Esophagus (tissue), 2 donors: ENCODE measurements around the gene MYO3B. TPM values are rescaled to one million over a fixed set of nuclear protein-coding genes. Genes with fewer than 3 reads are reported as not detected.
"Not testable (repeated sequence)": the region's sequence is repeated elsewhere in the genome, so short reads cannot be mapped to it uniquely, and the experiment has no call there.

ENCODE experiments used
- H3K27ac ChIP-seq, 2 donors: one replicate each; pipeline ENCODE4 v1.5.1; 2013; ENCODE audit warnings: low read depth in 2 of 2, mild to moderate bottlenecking in 2 of 2, inconsistent platforms in 1 of 2, low read length in 1 of 2, moderate library complexity in 1 of 2
- H3K27me3 ChIP-seq, 2 donors: one replicate each; pipeline ENCODE4 v1.6.1; 2013; ENCODE audit warnings: low read length in 2 of 2, control low read depth in 1 of 2, mild to moderate bottlenecking in 1 of 2; ENCODE audit not compliant: insufficient read depth in 2 of 2, control insufficient read depth in 1 of 2
- H3K36me3 ChIP-seq, 2 donors: one replicate each; pipeline ENCODE4 v1.6.1; 2013; ENCODE audit warnings: low read length in 1 of 2; ENCODE audit not compliant: control insufficient read depth in 2 of 2, insufficient read depth in 2 of 2
- H3K4me1 ChIP-seq, 2 donors: one replicate each; pipeline ENCODE4 v1.6.1; 2013; ENCODE audit warnings: low read length in 1 of 2; ENCODE audit not compliant: control insufficient read depth in 2 of 2, insufficient read depth in 2 of 2
- H3K4me3 ChIP-seq, 2 donors: one replicate each; pipeline ENCODE4 v1.5.1; 2013; ENCODE audit warnings: low read length in 2 of 2, mild to moderate bottlenecking in 2 of 2, low read depth in 1 of 2, moderate library complexity in 1 of 2
- H3K9me3 ChIP-seq, 2 donors: one replicate each; pipeline ENCODE4 v1.6.1; 2013; ENCODE audit warnings: mild to moderate bottlenecking in 2 of 2, low read depth in 1 of 2, low read length in 1 of 2, moderate library complexity in 1 of 2; ENCODE audit not compliant: control insufficient read depth in 2 of 2, insufficient read depth in 1 of 2
- WGBS, 2 donors: extraction: QIAGEN DNeasy Blood & Tissue Kit; methylation state at CpG; one replicate each; pipeline ENCODE4 v1.1.7; 2013; 5-methylcytosine and 5-hydroxymethylcytosine counted together
- polyA plus RNA-seq, 2 donors: library from polyadenylated mRNA; stranded (reverse); fragments of 200-250 nt; gene quantifications; one replicate each; pipeline ENCODE4 v1.2.3, GENCODE V29; 2013
- donor health status: healthy with polysubstance abuse.
- donor health status: Bipolar disorder and iron deficiency.

Gene MYO3B
- polyA plus RNA-seq, 2 donors, result 0.08 to 0.11 TPM

DNA sequence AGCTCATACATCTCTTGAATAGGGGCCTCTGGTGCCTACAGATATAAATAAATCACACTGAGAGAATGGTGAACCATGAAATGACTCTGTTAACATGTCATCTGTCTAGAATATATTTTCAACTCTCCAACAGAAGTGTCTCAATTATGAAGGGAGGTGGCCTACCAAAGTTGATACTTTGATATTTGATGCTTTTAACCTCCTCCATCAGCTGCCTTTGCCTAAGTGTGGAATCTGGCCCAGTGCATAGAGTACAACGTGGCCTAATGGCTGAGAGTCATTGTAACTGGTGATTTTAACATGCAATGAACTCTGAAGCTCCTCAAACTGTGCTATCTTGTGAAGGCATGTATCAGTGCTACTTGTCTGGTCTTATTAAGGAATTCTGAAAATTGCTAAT is 93.4 kb downstream of the MYO3B start:
- Histone ChIP-seq H3K27ac (no peak overlapping the region), H3K27me3 (no peaks in the 10 kb centered on the region), H3K4me1 (no peaks in the 10 kb centered on the region), H3K9me3 (no peaks in the 10 kb centered on the region), H3K4me3 (no peak overlapping the region), H3K36me3 (no peaks in the 10 kb centered on the region)
- 32 to 35% methylated on average over 1 of the region's 1 CpG for WGBS, 2 donors

DNA sequence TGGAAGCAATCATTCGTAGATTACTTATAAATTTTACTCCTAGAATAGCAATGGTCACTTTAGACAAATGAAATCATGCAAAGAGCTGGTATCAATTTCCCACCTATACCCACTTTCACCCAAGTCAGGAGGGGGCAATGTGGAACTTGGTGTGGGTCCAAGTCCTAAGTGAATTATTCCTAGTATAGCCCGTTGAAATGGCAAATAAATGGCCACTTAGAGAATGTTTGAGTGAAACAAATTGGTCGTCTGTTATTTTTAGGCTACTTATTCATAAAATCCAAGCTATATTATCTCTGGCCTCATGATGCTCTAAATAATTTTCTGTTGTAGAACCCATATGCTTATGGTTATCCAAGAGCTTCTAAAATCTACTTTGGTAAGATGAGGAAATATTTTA is 98.1 kb downstream of the MYO3B start:
- Histone ChIP-seq H3K4me3 (no peak overlapping the region), H3K36me3 (no peaks in the 10 kb centered on the region), H3K27me3 (no peaks in the 10 kb centered on the region), H3K4me1 (no peaks in the 10 kb centered on the region), H3K27ac (no peak overlapping the region), H3K9me3 (no peaks in the 10 kb centered on the region)
- 65 to 74% methylated on average over 3 of the region's 3 CpGs for WGBS, 2 donors

DNA sequence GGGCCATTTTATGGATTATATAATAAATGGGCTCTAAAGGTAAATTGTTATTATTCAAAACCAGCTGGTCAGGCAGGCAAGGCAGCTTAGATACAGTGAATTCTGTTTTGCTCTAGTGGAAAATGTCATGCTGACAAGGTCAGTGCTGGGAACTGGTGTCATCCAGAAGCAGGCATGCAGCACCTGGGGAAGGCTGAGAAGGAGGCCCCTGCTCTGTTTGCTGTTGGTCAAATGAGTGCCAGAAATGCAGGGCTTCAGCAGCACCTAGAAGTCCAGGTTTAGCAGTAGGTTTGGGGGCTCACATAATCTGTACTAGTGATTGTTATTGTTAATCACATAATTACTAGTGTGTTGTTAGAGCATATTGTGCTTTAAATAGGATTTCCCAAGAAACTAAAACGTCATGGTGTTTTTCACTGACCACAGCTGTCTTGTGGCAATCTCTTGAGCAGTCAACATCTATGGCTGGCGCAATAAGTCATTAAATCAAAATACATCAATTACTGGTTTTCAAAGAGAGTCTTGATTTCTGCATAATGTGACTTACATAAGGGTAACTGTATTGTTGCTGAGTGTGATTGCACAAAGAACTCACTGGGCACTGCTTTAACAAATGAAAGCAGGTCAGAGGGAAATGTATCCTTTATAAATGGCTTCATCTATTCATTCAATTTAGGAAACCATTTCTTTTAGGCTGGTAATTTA is 99.1 kb downstream of the MYO3B start:
- Histone ChIP-seq H3K4me1 (no peaks in the 10 kb centered on the region), H3K9me3 (no peaks in the 10 kb centered on the region), H3K27ac (no peak overlapping the region), H3K36me3 (no peaks in the 10 kb centered on the region), H3K4me3 (no peak overlapping the region), H3K27me3 (no peaks in the 10 kb centered on the region)
- WGBS, 2 donors, result 62 to 66% methylated on average over 2 of the region's 2 CpGs

GRCh38 chr2:170277951-170278350 is 100.0 kb downstream of the MYO3B start:
- Histone ChIP-seq H3K27me3 (no peaks in the 10 kb centered on the region), H3K36me3 (no peaks in the 10 kb centered on the region), H3K4me3 (no peak overlapping the region), H3K9me3 (no peaks in the 10 kb centered on the region), H3K4me1 (no peaks in the 10 kb centered on the region), H3K27ac (no peak overlapping the region)
- WGBS, 2 donors, result 70 to 75% methylated on average over 2 of the region's 2 CpGs

DNA sequence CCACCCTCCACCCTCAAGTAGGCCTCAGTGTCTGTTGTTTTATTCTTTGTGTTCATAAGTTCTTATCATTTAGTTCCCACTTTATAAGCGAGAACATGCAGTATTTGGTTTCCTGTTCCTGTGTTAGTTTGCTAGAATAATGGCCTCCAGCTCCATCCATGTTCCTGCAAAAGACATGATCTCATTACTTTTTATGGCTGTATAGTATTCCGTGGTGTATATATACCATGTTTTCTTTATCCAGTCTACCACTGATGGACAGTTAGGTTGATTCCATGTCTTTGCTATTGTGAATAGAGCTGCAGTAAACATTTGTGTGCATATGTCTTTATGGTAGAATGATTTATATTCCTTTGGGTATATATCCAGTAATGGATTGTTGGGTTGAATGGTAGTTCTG is 101.7 kb downstream of the MYO3B start:
- not testable (repeated sequence) for H3K36me3 ChIP-seq, H3K9me3 ChIP-seq, H3K4me3 ChIP-seq, H3K27me3 ChIP-seq, H3K4me1 ChIP-seq, H3K27ac ChIP-seq
- WGBS, 2 donors, result 89 to 91% methylated on average over 2 of the region's 2 CpGs

GRCh38 chr2:170282851-170283250 is 104.9 kb downstream of the MYO3B start:
- Histone ChIP-seq H3K27me3 (no peaks in the 10 kb centered on the region), H3K36me3 (no peaks in the 10 kb centered on the region), H3K27ac (no peak overlapping the region), H3K9me3 (no peaks in the 10 kb centered on the region), H3K4me3 (no peak overlapping the region), H3K4me1 (no peaks in the 10 kb centered on the region)
- WGBS, 2 donors, result 50 to 52% methylated on average over 3 of the region's 3 CpGs

DNA sequence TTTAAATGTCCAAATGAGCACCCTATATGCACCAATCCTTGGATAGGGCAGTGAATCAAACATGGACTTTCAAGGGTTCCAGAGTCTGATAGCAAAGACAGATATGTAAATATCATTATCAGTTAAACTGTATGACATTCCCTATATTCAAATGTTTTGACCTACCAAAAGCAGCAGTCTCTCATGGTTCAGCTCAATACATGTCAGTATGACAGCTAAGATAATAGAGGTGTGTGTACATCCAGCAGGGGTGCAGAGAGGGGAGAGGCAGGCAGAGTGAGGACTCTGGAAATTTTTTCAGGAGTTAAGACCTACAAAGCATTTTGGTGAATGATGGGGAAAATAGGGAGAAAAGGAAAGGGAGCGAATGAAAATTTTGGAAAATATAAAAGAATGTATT is 106.3 kb downstream of the MYO3B start:
- H3K36me3 ChIP-seq, result no peaks in the 10 kb centered on the region
- H3K4me1 ChIP-seq, result no peaks in the 10 kb centered on the region
- 93 to 96% methylated on average over 1 of the region's 1 CpG for WGBS, 2 donors

DNA sequence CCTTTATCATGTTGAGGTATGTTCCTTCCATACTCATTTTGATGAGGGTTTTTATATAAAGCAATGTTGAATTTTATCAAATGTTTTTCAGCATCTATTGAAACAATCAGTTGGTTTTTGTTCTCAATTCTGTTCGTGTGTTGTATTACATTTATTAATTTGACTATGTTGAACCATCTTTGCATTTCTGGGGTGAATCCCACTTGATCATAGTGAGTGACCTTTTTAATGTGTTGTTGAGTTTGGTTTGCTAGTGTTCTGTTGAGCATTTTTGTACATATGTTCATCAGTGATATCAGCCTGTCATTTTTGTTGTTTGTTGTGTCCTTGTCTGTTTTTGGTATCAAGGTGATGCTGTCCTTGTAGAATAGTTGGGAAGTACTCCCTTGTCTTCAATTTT is 110.9 kb downstream of the MYO3B start:
- Histone ChIP-seq H3K27me3 (no peaks in the 10 kb centered on the region), H3K27ac (no peak overlapping the region), H3K9me3 (no peaks in the 10 kb centered on the region), H3K36me3 (no peaks in the 10 kb centered on the region), H3K4me3 (no peak overlapping the region), H3K4me1 (no peaks in the 10 kb centered on the region)
- 84 to 85% methylated on average over 1 of the region's 1 CpG for WGBS, 2 donors

More for the DNA sequence above, 106.3 kb downstream of the MYO3B start:
- Histone ChIP-seq H3K4me3 (no peak overlapping the region), H3K9me3 (no peaks in the 10 kb centered on the region), H3K27ac (no peak overlapping the region), H3K27me3 (no peaks in the 10 kb centered on the region)

DNA sequence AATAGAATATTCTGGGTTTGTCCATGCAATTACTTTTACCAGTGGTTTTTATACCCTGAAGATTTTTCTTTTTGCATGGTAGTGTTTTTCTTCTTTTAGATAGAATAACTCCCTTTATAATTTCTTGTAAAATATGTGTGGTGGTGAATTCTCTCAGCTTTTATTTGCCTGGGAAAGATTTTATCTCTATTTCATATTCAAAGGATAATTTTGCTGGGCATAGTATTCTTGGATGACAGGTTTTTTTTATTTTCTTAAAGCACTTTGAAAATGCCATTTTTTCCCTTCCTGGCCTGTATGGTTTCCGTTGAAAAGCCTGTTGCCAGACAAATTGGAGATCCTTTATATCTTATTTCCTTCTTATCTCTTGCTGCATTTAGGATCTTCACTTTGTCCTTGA is 113.5 kb downstream of the MYO3B start:
- H3K27me3 ChIP-seq, result no peaks in the 10 kb centered on the region
- WGBS, 2 donors, result 79 to 84% methylated on average over 1 of the region's 1 CpG
- no peak overlapping the region for H3K4me3 ChIP-seq
- no peaks in the 10 kb centered on the region for H3K36me3 ChIP-seq
- H3K9me3 ChIP-seq, result no peaks in the 10 kb centered on the region
- no peaks in the 10 kb centered on the region for H3K4me1 ChIP-seq
- H3K27ac ChIP-seq, result no peak overlapping the region

DNA sequence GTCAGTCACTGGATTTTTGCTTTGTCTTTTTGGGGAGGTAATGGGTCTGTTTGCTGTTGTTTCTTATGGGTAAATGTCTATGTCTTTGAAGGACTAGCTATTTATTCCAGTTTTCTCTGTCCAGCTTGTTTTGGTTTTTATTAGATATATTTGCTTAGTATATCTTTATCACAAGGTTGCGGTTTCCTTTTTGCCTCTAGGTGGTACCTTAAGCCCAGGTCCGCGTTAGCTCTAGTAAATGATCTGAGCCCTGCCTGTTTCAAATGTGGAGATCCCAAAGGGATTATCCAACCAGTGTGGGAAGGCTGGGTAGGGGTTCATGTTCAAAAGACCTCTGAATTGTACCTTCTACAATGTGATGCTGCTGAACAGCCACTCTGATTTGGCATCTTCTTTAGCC is 114.5 kb downstream of the MYO3B start:
- Histone ChIP-seq H3K4me1 (no peaks in the 10 kb centered on the region), H3K4me3 (no peak overlapping the region), H3K36me3 (no peaks in the 10 kb centered on the region), H3K27me3 (no peaks in the 10 kb centered on the region), H3K27ac (no peak overlapping the region), H3K9me3 (no peaks in the 10 kb centered on the region)
- 75 to 89% methylated on average over 3 of the region's 3 CpGs for WGBS, 2 donors
